Esophagus muscularis mucosa (tissue), 4 donors: ENCODE measurements around the gene AHI1. TPM values are rescaled to one million over a fixed set of nuclear protein-coding genes. Genes with fewer than 3 reads are reported as not detected.

Source experiments
- DNase-seq: peaks from one replicate; pipeline ENCODE4 v3.0.0-alpha.2; 2017; ENCODE audit errors: extremely low spot score
- H3K27ac ChIP-seq, 4 donors: fragments of 200-600 bp; sonication (generic); replicated peaks in 1 of 4; 1 replicate in 3 of 4; 2 replicates in 1 of 4; pipeline ENCODE4 v1.5.1; 2016 to 2019; ENCODE audit warnings: mild to moderate bottlenecking in 1 of 4
- H3K27me3 ChIP-seq, 4 donors: fragments of 200-600 bp; sonication (generic); one replicate each; pipeline versions ENCODE4 v1.5.1 to v1.6.0; 2016 to 2019
- H3K36me3 ChIP-seq, 4 donors: fragments of 200-600 bp; sonication (generic); one replicate each; pipeline ENCODE4 v1.5.1; 2016 to 2019
- H3K4me1 ChIP-seq, 4 donors: fragments of 200-600 bp; sonication (generic); one replicate each; pipeline ENCODE4 v1.5.1; 2016 to 2019
- H3K4me3 ChIP-seq, 4 donors: fragments of 200-600 bp; sonication (generic); 1 replicate in 2 of 4; 2 replicates in 2 of 4; pipeline ENCODE4 v1.5.1; 2016 to 2019; ENCODE audit warnings: mild to moderate bottlenecking in 4 of 4, moderate library complexity in 1 of 4
- H3K9me3 ChIP-seq, 4 donors: fragments of 200-600 bp; sonication (generic); 1 replicate in 3 of 4; 2 replicates in 1 of 4; pipeline ENCODE4 v1.5.1; 2016 to 2019
- EP300 ChIP-seq: sonication (generic); formaldehyde crosslinking; IDR thresholded peaks from one replicate; pipeline ENCODE4 v1.6.1; 2017; ENCODE audit warnings: antibody characterized with exemption
- POLR2A ChIP-seq: fragments of 450-650 bp; IDR thresholded peaks from one replicate; pipeline ENCODE4 v1.6.1; 2017; ENCODE audit warnings: antibody characterized with exemption, moderate library complexity, mild to moderate bottlenecking, low read depth
- POLR2AphosphoS5 ChIP-seq, 2 donors: sonication (generic); formaldehyde crosslinking; IDR thresholded peaks; one replicate each; pipeline ENCODE4 v1.6.1; 2017; ENCODE audit warnings: antibody characterized with exemption in 2 of 2
- WGBS: methylation state at CpG from one replicate; pipeline ENCODE4 v1.1.5; 2018; 5-methylcytosine and 5-hydroxymethylcytosine counted together
- intact Hi-C: fragments of 100-400 bp; cut with DNase I; formaldehyde crosslinking; loops from one replicate; pipeline ENCODE4 v1.15.1; 2023
- total RNA-seq, 4 donors: library from RNA; depleted of rRNA; stranded (reverse); fragments of >200 nt; gene quantifications; one replicate each; pipeline versions ENCODE4 v1.1.0 to v1.2.1, GENCODE V29; 2016
- TF ChIP-seq, protein P1 (sequence below), 3 experiments: fragments of 200-600 bp in 2 of 3; fragments of 450-650 bp in 1 of 3; sonication (generic) in 2 of 3; IDR thresholded peaks; one replicate each; pipeline ENCODE4 v1.5.1; 2017 to 2019; ENCODE audit warnings: antibody characterized with exemption in 3 of 3, mild to moderate bottlenecking in 2 of 3, moderate library complexity in 1 of 3

Gene AHI1
- total RNA-seq, 4 donors from 2014 or later: 11.4 to 28.7 (median 16.2) TPM

DNA sequence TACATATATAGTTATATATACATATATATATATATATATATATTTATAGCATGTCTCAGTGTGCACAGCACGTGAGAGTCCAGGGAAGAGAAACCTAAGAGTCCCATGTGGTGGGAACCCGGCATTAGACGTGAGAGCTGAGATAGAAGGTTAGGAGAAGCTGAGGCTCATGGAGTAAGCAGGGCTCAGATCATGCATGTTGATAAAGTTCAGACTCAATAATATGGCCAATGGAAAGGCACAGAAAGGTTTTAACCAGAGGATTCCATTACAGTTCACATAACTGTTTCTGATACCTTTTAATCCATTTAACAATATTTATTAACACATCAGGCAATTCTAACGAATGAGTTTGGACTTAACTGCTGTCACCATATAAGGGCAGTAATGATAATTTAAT is 173.0 kb downstream of the AHI1 start:
- WGBS: 80% methylated on average over 4 of the region's 4 CpGs
- H3K9me3 ChIP-seq: no peaks in the 10 kb centered on the region
- DNase-seq: no peak
- no peak overlapping the region for H3K27ac ChIP-seq
- intact Hi-C loops: no loop called here
- H3K36me3 ChIP-seq: peaks cover 0 to 13% (median 3%) of the 10 kb centered on the region in 4 donors
- no peak overlapping the region for H3K4me3 ChIP-seq
- no peaks in the 10 kb centered on the region for H3K4me1 ChIP-seq
- no peaks in the 10 kb centered on the region for H3K27me3 ChIP-seq
- TF ChIP-seq EP300 (no peak), POLR2A (no peak), POLR2AphosphoS5 (IDR thresholded peaks at IDR 0.05) (no peak)
- TF ChIP-seq, protein P1, sequence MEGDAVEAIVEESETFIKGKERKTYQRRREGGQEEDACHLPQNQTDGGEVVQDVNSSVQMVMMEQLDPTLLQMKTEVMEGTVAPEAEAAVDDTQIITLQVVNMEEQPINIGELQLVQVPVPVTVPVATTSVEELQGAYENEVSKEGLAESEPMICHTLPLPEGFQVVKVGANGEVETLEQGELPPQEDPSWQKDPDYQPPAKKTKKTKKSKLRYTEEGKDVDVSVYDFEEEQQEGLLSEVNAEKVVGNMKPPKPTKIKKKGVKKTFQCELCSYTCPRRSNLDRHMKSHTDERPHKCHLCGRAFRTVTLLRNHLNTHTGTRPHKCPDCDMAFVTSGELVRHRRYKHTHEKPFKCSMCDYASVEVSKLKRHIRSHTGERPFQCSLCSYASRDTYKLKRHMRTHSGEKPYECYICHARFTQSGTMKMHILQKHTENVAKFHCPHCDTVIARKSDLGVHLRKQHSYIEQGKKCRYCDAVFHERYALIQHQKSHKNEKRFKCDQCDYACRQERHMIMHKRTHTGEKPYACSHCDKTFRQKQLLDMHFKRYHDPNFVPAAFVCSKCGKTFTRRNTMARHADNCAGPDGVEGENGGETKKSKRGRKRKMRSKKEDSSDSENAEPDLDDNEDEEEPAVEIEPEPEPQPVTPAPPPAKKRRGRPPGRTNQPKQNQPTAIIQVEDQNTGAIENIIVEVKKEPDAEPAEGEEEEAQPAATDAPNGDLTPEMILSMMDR (IDR thresholded peaks at IDR 0.05): no peak

DNA sequence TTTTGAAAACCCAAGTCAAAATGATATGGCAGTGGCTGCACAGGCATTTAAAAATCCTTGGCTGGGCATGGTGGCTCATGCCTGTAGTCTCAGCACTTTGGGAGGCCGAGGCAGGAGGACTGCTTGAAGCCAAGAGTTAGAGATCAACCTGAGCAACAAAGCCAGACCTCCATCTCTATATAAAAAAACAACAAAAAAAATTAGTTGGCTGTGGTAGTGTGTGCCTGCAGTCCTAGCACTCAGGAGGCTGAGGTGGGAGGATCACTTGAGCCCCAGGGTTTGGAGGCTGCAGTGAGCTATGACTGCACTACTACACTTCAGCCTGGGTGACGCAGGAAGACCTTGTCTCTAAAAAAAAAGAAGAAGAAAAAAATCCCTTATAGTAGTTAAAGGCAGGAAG is 173.6 kb downstream of the AHI1 start:
- H3K4me3 ChIP-seq: no peak overlapping the region
- H3K36me3 ChIP-seq: peaks cover 0 to 13% (median 3%) of the 10 kb centered on the region in 4 donors
- intact Hi-C loops: no loop called here
- H3K27me3 ChIP-seq: no peaks in the 10 kb centered on the region
- DNase-seq: no peak
- H3K27ac ChIP-seq: no peak overlapping the region
- WGBS: 47% methylated on average over 2 of the region's 2 CpGs
- no peaks in the 10 kb centered on the region for H3K4me1 ChIP-seq
- no peak for TF ChIP-seq POLR2A
- no peak for TF ChIP-seq POLR2AphosphoS5 (IDR thresholded peaks at IDR 0.05)
- H3K9me3 ChIP-seq: no peaks in the 10 kb centered on the region

DNA sequence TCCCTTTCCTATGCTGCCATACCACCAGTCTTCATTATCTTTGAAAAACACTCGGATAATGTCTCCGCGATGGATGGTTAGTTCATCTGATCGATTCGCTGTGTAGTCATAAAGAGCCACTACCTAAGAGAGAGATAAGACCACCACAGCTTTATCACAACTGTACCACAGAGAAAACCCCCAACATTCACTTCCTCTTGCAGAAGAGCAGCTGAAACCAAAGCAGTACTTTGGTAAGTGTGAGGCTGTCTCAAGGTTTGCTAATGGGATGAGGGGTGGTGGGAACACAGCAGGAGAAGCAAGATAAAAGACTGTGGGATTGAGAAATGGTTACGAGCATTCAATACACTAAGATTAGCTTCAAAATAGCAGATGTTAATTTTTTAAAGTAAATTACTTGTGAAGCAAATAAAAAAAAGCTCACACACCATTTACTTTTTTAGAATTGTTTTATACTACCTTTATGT is 174.3 kb downstream of the AHI1 start:
- DNase-seq: no peak
- no peak for TF ChIP-seq EP300
- TF ChIP-seq, protein P1 (IDR thresholded peaks at IDR 0.05): no peak
- no peak for TF ChIP-seq POLR2A
- TF ChIP-seq POLR2AphosphoS5 (IDR thresholded peaks at IDR 0.05): no peak
- intact Hi-C loops: no loop called here
- H3K4me3 ChIP-seq: no peak overlapping the region
- 91% methylated on average over 6 of the region's 6 CpGs for WGBS
- H3K9me3 ChIP-seq: no peaks in the 10 kb centered on the region
- H3K27ac ChIP-seq: no peak overlapping the region
- no peaks in the 10 kb centered on the region for H3K4me1 ChIP-seq
- no peaks in the 10 kb centered on the region for H3K27me3 ChIP-seq
- H3K36me3 ChIP-seq: peaks cover 0 to 13% (median 3%) of the 10 kb centered on the region in 4 donors

DNA sequence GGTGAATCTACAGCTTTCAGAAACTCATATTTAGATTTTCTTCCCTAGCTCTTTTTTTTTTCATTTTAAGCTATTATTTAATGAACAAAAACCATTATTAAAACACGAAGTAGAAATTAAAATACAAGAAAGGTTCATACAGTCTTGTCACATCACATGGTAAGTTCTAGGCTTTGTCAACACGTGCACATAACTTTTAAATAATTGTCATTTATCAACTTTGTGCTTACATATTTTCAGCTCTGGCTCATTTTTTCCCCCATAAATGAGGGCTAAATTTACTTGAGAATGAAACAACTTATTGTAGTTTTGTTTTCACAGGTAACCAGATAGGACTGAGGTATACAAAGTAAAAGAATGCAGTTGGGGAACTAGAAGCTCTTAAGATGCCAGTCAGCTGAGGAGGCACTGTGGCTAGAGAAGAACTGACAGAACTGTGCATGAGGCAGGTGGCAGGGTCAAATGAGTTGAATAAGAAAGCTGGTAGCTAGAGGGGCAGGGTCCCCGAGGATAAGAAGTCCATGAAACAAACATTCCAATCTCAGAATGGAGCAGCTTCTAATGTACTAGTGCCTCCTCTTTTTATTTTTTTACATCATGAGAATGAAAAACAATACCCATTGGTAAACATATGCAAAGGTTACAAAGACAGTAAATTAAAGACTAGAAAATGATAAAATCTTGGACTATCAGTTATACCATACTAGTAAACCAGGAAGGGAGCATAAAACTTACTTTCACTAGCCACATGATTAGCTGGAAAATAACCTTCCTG is 174.9 kb downstream of the AHI1 start:
- Histone ChIP-seq H3K9me3 (no peaks in the 10 kb centered on the region), H3K27me3 (no peaks in the 10 kb centered on the region), H3K27ac (no peak overlapping the region), H3K4me1 (no peaks in the 10 kb centered on the region), H3K36me3 (peaks cover 0 to 13% (median 2%) of the 10 kb centered on the region in 4 donors), H3K4me3 (no peak overlapping the region)
- intact Hi-C loops: no loop called here
- no peak for TF ChIP-seq POLR2AphosphoS5 (IDR thresholded peaks at IDR 0.05)
- no peak for TF ChIP-seq POLR2A
- no peak for TF ChIP-seq EP300
- TF ChIP-seq, protein P1 (IDR thresholded peaks at IDR 0.05): no peak
- no peak for DNase-seq
- WGBS: 66% methylated on average over 3 of the region's 3 CpGs

DNA sequence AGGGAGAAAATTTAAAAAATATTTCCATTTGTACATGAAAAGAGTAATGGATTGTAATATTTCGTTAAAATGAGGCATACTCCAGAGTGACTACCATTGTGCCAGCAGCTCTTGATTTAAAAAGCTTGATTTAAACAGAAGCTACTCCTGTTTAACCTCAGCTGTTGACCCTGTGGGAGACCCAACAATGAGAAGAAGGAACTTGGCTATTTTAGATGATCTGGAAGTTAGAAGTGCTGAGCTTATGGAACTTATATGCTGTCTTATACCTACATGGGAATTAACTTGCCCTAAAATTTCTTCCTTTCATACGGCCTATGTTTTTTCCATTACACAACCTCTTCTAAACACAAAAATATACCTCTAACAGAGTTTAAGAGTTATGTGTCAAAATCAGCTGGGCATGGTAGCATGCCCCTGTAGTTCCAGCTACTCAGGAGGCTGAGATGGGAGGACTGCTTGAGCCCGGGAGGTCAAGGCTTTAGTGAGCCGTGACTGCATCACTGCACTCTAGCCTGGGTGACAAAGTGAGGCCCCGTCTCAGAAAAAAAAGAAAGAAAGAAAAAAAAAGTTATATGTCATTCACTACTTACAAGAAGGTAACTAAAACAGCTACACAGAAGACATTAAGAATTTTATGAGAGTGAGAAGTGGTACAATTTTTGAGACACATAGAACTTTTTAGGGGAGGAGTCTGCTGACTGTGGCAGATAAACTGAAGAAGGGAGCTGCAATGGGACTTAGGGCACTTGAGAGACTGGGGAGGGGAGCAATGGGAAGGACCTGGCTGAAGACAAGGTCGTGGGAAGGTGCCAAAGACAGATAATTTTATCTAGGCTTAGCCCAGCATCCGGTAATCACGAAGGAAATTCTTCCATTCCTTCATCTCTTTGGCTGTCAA is 176.6 kb downstream of the AHI1 start:
- no peaks in the 10 kb centered on the region for H3K4me1 ChIP-seq
- H3K27ac ChIP-seq: no peak overlapping the region
- no peak overlapping the region for H3K4me3 ChIP-seq
- no peaks in the 10 kb centered on the region for H3K9me3 ChIP-seq
- H3K36me3 ChIP-seq: peaks cover 0 to 12% (median 0%) of the 10 kb centered on the region in 4 donors
- TF ChIP-seq POLR2A: no peak
- no peak for TF ChIP-seq POLR2AphosphoS5 (IDR thresholded peaks at IDR 0.05)
- TF ChIP-seq EP300: no peak
- TF ChIP-seq, protein P1 (IDR thresholded peaks at IDR 0.05): no peak
- DNase-seq: no peak
- intact Hi-C loops: no loop called here
- H3K27me3 ChIP-seq: no peaks in the 10 kb centered on the region
- 84% methylated on average over 8 of the region's 8 CpGs for WGBS
